Body of pancreas (tissue), 4 donors: ENCODE results near the gene AGXT.

ENCODE experiments used
- POLR2A ChIP-seq, 3 donors: fragments of 450-650 bp; IDR thresholded peaks; one replicate each; pipeline ENCODE4 v1.6.1; 2016; ENCODE audit warnings: antibody characterized with exemption in 3 of 3, mild to moderate bottlenecking in 2 of 3
- TF ChIP-seq, protein P1 (sequence below), 7 experiments: fragments of 450-650 bp in 4 of 7; fragments of 200-600 bp in 3 of 7; sonication (generic) in 3 of 7; IDR thresholded peaks; one replicate each; pipeline ENCODE4 v1.5.1; 2016 to 2019; ENCODE audit warnings: antibody characterized with exemption in 7 of 7

DNA sequence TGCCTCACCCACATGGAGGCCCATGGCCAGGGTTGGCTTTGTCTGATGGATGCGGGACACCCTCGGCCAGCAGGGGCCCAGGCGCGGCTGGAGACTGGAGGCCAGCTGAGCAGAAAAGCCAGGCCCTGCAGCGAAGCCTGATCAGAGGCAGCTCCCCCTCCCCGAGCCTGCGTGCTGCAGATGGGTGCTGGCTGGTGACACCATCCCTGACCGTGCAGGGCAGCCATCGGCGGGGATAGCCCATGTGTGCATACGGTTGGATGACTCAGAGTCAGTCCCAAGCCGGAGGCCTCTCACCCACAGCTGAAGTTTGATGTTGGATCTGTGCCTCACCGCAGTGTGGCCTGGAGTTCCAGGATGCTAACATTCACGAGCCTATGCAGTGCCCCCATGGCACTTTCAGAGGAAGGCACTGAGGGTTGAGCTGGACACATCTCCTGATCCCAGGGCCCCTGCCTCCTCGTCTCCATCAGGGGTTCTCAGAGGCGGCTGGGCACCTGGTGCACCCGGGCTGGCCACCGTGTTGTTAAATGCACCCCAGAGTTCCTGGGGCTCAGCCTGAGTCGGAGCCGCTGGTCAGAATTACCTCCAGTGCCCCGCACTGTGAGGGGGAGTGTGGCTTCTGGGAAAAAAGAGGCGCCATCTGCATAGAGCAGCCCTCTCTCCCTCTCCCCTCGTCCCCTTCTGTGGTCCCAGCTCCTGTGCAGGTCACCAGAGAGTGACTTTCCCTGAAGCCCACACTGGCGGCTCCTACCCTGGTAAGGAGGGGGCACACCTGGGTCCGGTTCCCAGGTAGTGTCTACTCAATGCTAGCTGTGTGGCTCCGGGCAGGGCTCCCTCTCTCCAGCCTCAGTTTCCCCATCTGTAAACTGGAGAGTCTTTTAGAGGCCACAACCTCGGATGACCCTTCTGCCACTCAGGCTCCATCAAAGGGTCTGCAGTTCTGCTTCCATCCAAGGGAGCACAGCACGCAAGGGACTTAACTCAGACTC is 29.2 kb upstream of the AGXT start:
- TF ChIP-seq, protein P1, sequence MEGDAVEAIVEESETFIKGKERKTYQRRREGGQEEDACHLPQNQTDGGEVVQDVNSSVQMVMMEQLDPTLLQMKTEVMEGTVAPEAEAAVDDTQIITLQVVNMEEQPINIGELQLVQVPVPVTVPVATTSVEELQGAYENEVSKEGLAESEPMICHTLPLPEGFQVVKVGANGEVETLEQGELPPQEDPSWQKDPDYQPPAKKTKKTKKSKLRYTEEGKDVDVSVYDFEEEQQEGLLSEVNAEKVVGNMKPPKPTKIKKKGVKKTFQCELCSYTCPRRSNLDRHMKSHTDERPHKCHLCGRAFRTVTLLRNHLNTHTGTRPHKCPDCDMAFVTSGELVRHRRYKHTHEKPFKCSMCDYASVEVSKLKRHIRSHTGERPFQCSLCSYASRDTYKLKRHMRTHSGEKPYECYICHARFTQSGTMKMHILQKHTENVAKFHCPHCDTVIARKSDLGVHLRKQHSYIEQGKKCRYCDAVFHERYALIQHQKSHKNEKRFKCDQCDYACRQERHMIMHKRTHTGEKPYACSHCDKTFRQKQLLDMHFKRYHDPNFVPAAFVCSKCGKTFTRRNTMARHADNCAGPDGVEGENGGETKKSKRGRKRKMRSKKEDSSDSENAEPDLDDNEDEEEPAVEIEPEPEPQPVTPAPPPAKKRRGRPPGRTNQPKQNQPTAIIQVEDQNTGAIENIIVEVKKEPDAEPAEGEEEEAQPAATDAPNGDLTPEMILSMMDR (IDR thresholded peaks at IDR 0.05), result no peak
- no peak for TF ChIP-seq POLR2A (IDR thresholded peaks at IDR 0.05)
